Amniotic stem cell (primary cell): Measurements from ENCODE around the gene CAPN11.

Experiments used
- DNase-seq: peaks from one replicate; lab custom pipeline; 2025; lab: John Stamatoyannopoulos, UW

Gene CAPN11

DNA sequence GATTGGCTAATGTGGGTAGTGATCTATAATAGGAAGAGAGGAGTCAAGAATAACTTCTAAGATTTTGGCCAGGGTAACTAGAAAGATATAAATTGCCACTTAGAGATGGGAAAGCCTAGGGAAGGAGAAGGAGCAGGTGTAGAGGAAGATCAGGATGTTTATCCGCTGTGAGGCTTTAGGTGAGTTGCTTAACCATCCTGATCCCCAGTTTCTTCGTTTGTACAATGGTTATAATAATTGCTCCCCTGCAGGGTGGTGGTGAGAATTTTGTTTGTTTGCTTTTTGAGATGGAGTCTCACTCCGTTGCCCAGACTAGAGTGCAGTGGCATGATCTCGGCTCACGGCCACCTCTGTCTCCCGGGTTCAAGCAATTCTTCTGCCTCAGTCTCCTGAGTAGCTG is 55.7 kb downstream of the CAPN11 start:
- no peak for DNase-seq

DNA sequence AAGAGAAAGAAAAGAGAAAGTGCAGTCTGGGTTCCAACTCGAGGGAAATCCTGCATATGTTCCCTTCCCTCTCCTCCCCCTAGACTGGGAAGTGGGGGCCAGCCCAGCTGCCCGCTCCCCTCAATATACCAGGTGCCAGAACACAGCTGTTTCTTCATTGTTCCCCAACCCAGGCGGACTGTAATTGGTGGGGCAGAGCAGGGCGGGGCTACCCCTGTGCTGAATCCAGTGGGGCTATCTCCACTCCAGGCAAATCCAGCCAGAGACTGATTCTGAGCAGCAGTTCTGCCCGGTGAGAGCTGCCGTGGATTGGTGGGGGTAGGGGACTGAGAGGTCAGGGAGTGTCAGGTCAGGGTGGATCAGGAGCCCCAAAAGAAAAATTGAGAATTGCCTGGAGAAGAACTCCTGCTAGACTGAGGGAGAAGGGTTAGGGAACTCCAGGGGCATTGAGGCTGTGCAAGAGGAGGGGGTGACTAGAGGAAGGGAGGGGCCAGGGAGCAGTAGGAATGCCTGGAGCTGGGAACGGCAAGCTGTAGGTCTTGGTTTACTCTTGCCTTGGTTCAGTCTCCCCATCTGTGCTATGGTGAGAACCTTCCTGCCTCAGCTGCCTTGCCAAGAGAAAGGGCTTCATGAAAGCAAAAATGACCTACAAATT is 58.2 kb downstream of the CAPN11 start, which contains the start of gene MYMX:
Gene MYMX, plus strand, starts transcription at position 250 of the 655 bp plus-strand sequence. CDS start 546 bp downstream, outside the sequence.
- DNase-seq: no peak

DNA sequence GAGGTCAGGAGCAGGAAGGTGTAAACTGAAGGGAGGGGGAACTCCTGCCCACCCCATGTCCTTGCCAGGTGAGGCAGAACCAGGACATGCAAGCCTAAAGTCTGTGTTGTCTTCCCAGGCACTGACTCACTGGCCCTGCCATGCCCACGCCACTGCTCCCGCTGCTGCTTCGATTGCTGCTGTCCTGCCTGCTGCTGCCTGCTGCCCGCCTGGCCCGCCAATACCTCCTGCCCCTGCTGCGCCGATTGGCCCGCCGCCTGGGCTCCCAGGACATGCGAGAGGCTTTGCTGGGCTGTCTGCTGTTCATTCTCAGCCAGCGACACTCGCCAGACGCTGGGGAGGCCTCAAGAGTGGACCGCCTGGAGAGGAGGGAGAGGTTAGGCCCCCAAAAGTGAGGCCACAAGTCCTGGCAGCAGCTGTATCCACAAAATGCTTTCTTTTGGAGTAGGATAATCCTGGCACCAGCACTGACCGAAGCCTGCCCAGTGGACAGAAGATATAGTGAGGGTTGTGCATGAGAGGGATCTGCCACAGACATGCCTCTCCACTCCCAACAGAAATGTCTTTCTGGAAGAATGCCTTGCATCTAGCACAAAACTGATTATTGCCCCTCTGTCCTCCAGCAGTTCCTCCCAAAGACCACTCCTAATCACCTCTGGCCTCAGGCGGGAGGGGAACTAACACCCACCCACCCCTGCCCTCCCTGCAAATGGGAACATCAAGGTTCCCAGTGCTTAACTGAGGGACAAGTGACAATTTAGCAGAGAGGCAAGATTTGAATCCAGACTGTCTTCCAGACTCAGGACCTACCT is 58.9 kb downstream of the CAPN11 start:
- no peak for DNase-seq

DNA sequence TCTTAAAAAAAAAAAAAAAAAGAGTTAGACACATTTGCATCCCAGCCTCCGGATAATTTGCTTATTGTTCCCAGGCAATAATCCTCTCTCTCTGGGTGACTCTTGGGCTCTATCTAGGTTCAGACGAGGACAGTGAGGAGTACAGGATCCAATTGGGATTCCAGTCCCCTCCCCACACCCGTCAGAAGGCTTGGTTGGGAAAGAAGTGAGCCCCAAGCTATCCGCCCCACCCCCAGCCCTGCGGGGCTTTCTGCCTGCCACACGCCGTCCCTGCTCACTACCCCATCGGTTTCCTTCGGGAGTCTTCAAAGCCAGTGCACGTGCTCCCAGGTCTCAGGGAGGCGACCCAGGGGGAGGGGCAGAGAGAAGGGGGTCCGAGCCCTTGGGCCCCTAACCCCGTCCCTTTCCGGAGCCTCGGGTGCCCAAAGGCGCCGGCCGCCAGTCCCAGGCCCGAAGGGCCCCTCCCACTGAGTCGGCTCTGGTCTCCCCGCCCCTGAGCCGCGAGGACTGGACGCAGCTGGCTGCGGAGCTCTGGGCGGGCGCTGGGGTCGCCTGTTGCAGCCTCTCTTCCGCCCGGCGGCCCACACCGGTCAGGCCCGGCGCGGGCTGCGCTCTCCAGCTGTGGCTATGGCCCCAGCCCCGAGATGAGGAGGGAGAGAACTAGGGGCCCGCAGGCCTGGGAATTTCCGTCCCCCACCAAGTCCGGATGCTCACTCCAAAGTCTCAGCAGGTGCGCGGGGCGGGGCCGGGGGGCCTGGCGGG is 60.6 kb downstream of the CAPN11 start:
- peak; percentile 9 for DNase-seq

DNA sequence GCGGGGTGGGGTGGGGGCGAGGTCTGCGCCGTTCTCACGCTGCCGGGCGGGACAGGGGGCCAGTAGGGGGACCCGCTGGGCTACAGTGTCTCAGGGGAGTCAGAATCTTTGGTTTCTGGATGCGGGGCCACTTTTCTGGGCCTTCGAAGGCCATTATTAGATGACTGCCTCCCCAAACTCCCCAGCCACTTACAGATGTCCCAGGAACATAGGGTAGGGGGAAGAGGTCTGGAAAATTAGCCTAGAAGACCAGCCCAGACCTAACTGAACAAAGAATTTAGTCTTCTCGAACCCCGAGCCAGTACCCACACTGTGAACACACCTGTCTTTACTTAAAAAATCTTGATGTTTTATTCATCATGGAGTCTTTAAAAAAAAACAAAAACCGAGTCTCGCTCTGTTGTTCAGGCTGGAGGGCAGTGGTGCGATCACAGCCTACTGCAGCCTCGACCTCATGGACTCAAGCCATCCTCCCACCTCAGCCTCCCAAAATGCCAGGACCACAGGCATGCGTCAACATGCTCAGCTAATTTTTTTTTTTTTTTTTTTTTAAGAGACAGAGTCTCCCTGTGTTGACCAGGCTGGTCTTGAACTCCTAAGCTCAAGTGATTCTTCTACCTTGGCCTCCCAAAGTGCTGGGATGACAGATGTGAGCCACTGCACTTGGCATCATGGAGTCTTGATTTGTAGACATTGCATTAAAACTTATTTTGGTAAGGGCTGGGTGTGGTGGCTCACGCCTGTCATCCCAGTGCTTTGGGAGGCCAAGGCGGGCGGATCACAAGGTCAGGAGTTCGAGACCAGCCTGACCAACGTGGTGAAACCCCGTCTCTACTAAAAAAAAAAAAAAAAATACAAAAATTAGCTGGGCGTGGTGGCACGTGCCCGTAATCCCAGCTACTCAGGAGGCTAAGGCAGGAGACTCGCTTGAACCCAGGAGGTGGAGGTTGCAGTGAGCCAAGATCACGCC is 61.5 kb downstream of the CAPN11 start:
- no peak for DNase-seq

DNA sequence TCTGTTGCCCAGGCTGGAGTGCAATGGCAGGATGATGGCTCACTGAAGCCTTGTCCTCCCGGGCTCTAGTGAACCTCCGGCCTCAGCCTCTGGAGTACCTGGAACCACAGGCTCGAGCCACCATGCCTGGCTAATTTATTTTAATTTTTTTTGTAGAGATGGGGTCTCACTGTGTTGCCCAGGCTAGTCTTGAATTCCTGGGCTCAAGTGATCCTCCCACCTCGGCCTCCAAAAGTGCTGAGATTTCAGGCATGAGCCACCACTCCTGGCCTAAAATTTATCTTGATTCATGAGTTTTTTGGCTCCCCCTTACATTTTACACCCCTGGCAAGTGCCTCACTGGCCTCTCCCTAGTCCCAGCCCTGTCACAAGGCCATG is 62.3 kb downstream of the CAPN11 start:
- DNase-seq: no peak

DNA sequence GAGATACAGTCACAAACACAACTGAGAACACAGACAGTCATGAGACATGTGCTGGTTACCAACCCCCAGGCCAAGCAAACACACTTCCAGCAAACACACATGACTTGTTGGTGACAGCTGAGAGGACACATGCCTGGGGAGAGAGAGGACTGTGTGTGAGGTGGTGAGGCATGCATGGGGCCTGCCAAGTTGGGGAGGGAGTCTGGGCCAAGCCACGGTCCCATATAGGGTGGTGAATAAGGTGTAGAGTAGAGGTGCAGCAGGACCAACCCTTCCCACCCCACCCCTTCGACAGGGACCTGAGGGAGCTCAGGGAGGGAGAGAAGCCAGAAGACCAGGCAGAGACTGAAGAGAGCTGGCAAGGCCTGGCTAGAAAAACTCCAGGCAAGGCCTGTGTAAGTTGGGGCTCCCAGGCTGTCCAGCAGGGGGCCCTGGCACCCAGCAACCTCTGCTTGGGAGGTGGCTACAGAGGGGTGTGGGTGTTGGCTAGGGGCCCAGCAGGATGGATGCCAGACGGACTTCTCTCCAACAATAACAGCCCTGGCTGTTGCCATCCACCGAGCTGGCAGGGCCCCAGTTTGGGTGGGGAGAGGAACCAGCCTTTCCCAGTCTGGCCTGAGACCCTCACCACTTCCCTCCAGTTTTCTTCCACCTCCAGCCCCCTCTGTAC is 62.8 kb downstream of the CAPN11 start:
- DNase-seq: no peak

DNA sequence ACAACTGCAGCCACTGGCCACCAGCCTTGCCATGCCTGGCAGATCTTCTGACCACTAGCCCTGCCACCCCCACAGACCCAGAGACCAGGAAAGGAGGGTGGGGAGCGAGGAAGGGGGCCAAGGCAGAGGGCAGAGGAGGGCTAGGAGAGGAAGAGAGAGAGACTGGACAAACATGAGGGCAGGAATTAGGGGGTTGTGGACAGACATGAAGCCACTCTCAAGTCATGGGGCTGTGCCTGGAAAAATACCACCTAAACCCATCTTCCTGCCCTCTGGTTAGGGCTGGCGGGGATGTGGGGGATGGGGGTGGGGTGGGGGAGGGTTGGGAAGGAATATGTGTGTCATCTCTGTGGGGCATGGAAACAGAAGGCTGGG is 63.3 kb downstream of the CAPN11 start:
- DNase-seq: no peak

DNA sequence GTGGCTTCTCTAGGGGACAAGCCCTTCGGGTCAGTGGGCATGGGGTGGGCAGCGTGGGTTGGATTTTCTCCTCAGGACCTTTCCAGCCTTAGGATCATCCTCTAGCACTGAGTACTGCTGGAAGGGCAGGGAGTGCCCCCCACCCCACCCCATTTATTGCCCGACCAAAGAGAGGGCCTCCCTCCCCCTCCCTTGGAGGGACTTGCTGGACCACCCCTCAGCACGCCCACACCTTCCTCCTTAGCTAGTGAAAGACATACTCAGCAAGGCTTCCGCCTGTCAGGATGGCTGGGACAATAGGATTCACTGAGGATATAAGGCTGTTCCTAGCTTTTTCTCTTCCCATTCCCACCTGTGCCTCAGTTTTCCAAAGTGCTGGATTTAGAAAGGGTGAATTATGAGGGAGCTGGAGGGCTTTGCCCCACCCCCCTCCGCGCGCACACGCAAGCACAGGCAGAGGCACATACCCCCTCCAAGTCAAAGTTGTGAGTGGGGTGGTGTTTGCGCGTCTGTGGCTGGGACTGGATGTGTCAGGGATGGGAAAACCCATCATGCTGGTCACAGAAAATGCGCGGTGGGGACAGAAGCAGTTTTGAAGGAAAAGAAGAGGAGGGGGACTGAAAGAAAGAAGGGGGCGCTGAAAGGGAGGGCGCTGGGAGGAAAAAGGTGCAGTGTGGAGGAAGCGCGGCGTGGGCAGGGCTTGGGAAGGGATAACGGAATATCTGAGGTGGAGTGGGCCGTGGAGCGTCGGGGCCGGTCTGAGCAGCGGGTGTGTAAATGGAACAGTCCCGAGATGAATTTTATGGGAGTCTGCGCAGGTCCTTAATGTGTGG is 64.1 kb downstream of the CAPN11 start:
- DNase-seq: no peak

DNA sequence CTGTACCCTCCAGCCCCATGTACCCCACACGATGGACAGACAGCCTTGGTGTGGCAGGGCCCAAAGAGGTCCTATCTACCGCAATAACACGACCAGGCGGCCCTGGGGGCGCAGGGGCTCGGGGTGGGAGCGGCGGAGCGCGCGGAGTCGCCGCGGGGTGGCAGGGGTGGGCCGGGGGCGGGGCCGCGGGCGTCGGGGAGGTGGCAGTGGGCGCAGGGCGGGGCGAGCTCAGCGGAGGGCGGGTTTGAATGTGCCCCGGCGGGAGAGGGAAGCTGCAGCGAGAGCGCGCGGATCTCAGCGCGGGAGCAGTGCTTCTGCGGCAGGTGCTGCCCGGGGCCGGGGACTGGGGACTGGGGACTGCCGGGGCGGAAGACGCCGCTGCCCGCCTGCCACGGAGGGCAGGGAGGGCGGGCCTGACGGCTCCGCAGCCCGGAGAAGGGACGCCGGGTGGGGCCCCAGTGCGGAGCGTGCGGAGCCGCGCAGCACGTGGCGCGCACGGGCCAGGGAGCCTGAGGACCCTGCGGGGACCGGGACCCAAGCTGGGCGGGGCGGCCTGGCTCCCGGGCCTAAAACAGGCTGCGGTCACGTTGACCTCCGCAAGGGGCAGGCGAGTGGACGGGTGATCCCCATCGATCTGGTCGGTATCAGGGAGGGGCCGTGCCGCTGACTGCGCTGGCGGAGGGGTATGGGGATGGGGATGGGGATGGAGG is 64.9 kb downstream of the CAPN11 start, which contains the start of gene SLC29A1:
Gene SLC29A1, plus strand, starts transcription at position 277 of the 710 bp plus-strand sequence. CDS start 3,719 bp downstream, outside the sequence.
- no peak for DNase-seq

DNA sequence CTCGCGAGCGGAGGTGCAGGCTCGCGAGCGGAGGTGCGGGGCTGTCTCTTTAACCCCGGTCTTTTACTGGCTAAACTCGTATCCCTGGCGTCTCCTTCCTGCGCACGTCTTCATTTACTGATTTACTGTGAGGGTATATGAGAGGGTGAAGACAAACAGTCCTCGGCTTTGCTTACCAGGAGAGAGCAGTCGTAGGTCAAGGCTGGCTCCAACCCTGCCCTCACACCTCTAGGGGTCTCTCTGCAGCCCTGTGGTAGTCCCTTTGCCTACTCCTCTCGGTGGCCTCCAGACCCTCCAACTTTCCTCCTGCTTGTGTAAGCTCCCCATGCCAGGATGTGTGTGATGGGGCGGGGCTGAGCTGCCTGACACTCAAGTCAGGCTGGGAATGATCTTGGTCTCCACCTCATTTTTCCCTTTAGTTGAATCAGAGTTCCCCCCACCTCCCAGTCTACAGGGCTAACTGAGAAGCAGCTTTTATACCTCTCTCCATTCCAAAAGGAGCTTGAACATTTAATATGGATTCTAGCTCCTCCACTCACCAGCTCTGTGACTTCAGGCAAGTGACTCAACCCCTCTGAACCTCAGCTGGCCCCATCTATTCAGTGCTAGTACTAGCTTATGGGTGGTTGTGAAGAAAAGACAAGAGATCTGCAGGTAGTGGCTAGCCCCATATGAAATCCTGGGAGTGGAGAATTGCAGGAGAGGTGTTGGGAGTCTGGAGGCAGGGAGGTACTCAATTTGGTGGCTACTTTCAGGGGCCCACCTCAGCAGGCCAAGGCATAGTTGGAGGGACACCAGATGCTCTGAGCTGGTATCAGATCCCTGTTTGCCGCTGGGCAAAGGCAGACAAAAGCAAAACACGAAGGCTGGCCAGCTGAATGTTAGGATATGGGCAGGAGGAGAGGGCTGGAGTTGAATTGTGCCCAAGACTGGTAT is 65.7 kb downstream of the CAPN11 start:
- DNase-seq: no peak

DNA sequence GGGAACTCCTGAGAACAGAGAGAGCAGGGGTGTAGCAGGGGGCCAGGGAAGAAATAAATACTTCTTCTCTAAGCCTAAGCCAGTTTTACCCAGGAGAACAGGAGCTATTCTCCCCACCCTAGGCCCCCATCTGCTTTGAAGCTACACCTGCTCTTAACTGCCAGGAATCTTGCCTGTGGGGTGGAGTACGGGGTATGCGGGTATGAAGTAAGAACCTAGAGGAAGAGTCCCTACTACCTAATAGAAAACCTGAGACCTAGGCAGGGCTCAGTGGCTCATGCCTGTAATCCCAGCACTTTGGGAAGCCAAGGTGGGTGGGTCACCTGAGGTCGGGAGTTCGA is 66.3 kb downstream of the CAPN11 start:
- DNase-seq: no peak

DNA sequence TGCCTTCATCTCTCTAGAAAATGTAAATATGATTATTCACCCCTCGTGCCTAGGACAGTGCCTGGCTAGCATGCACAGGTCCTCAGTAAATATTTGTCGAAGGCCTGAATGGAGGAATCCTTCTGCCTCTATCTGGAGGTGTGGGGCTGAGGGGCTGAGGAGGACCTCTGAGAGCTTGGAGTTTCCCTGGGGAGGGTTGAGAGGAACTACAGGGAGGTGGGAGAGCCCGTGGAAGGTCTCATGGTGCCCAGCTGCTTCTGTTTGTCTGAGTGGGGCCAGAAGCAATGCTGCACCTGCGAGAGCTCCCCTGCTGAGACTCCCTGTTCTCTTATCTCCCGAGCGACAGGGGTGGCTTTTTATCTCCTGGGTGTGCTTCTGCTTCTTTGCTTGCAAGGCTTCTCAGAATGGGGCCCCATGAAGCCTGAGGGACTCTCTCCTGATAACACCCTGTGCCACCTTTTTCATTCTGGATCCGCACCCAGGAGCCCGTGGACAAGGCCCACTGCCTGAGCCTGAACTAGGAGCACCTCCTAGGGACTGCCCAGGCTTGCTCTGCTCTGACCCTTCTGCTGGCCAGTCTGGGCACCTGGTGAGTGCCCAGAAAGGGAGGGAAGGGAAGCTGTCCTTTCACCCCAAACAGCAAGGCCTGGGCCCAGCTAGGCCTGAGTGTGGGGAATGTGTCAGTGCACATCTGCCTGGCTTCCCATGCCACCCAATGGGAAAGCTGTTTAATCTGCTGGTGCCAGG is 67.1 kb downstream of the CAPN11 start:
- no peak for DNase-seq

DNA sequence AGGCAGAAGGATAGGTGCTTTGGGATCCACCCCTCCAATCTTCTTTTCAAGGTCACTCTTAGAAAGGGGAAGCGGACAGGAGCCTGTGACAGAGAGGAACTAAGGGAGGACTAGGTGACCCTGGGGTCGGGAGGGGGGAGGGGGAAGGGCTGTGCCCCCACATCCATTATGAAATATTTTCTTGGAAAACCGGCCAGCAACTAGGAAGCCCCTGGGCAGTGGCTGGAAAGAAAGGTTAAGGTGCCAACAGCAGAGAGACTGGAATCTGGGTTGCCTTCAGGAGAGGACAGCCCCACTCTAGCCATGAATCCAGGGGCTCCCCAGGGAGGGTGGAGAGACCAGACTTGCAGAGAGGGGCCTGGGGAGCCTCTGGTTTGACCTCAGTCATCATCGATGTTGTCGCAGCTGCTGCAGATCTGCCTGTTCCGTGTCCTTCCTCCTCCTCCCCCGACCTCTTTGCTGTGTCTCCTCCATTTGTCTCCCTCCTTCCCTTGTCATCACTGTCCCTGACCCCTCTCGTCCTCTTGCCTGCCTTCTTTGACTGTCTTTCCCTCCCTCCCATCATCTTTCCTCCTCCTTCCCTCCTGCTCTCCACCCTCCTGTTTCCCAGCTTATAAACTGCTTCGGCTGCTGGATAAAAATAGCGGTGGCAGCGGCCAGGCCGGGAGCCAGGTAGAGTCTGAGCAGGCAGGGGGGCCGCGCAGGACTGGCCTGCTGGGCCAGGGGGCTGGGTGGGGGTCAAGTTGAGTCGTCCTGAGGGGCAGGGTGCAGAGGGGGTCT is 67.9 kb downstream of the CAPN11 start:
- DNase-seq: no peak

DNA sequence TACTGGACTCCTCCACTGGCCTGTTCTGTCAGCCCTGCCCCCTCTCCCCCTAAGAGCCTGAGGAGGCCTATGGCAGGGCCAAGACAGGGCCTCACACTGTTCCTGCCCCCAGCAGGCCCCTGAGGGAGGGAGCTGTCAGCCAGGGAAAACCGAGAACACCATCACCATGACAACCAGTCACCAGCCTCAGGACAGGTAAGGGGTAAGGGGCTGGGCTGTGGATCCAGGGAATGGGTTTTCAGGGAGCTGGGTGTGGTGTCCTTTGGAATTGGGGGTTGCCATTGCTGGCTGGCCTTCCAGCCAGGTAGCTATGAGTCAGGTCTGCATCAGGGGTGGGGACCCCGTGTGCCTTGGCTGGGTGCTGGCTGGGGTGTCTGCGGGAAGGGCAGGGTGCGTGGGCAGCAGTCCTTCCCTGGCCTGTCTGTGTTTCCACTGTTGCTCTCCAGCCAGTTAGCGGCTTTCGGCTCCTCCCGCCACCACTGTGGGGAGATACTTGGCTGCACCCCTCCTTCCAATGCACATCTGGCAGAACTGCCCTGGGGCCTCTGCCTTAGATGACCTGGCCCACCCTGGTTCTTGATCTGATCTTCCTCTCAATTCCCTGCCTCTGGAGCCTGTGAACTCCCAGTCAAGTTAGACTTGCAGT is 68.7 kb downstream of the CAPN11 start:
- DNase-seq: no peak

DNA sequence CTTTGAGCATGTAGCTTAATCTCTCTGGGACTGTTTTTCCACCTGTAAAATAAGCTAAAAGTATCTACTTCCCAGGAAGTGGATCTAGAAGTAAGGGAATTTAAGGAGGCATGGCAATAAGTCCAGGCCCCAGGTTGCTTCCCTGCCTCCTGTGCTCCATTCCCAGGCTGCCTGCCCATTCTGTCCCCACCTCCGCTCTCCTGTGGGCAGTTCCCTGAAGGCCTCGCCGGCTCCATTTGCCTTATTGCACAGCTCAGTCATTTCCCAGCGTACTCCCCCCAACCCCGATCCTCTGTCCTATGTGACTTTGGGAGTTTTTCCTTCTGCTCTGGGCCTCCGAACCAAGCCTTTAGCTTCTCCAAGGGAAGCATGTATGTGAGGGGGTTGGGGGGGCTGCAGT is 69.4 kb downstream of the CAPN11 start:
- no peak for DNase-seq
